CD4-positive, alpha-beta T cell treated with Interferon gamma for 1 hour (primary cell): ENCODE measurements around the gene EOGT.

ENCODE experiments used
- DNase-seq: peaks from one replicate; pipeline ENCODE4 v3.0.0-alpha.2; 2020

EOGT gene

DNA sequence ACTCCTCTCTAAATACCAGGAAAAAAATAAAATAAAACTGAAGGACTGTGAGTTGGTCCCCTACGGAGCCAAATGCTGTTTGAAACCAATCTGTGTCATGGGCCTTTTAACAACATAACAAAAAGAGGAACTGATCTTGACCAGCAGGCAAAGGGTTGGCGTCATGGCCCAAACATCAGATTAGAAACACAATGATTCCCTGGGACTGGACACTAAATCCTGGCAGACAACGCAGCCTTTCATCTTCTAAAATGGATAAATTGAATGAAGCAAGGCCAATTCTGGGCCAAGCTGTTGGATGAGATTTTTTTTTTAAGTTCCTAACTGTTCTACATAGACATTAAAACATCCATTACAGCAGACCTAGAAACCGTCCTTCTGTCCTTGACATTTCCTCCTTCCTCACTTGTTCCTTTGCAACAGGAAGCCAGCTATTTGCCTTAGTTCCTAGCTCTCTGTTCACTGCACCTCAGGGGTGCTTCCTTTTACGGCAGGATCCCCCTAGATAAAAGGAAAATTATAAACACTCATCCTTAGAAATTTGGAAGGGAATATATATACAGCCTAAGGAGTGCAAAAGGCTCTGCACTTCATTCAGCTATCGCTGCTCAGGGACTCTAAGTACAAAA, 59.6 kb downstream of the EOGT start:
- no peak for DNase-seq

DNA sequence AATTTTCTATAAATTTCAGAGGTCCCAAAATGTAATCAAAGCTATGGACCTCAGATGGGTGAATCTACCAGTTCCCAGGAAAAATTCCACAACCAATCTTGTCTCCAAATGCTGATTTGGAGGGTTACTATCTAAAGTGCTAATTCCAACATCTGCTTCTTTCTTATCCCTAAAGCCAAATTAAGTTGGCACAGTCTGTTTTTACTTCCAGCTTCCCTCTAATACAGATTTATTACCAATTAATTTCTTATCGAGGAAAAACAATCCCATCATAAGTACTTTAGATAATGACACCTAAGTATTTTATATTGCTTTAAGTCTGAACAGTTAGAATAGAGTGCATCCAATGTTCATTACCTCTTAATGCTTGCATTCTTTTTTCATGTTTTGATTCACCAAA, 68.3 kb downstream of the EOGT start:
- no peak for DNase-seq

DNA sequence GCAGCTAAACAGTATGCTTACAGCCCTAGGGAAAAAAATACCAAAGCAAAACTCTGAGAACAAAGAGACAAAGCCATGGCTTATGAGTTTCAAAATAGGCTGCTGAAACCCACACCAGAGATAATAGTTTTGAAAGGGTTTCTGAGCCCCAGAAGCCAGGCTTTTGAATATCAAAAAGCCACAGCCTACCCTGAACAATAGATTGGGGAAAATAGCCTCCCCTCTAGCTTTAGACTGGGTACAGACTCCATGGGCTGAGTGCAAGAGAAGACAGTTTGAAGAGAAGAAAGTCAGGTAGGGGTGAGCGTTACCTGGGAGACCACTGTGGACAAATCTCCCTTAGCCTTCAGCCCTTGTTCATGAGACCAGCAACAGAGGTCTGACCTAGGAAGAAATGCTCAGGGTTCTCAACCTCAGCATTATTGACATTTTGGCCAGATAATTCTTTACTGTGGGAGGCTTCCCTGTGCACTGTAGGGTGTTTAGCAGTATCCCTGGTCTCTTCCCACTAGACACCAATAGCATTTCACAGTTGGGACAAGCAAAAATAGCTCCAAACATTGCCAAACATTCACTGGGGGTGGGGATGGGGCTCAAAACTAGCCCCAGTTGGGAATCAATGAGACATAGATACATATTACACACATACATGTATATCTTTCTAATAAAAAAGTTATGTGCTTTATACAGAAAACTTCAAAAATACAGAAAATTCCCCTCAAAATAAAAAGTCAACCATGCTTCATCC, 69.6 kb downstream of the EOGT start:
- no peak for DNase-seq

DNA sequence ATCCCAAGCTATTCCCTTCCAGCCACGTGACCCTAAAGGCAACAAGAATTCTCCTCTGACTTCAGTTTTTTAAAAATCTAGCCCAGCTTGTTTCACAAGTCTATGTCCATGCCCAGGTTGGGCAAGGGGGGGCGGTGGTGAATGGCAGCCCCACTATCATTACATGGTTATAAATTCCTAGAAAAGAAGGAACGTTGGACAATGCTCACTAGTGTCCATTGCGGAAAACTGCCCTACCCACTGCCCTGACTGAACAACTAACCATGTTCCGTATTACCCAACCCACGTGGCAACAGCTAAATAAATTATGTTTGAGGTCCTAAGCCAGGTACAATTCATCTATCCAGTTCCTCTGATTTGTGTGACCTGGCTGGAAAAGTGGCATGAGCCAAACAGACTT, 72.4 kb downstream of the EOGT start:
- no peak for DNase-seq

DNA sequence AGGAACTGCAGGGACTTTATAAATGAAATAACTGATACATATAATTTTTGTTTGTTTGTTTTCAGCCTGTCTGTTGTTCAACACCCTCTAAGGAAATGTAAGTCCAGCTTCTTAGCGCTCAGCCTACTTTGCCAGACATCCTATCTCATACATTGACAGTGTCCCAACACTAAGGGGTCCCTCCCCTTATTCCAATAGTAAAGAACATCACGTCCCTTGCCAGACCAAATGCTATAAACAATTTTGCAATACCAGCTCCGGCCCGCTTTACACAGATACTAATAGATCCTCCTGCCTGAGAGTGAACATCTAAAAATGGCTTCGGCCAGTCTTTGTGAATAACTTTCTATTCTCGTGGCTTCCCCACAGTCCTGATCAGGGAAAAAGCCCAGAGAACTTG, 76.6 kb downstream of the EOGT start:
- DNase-seq, result no peak

DNA sequence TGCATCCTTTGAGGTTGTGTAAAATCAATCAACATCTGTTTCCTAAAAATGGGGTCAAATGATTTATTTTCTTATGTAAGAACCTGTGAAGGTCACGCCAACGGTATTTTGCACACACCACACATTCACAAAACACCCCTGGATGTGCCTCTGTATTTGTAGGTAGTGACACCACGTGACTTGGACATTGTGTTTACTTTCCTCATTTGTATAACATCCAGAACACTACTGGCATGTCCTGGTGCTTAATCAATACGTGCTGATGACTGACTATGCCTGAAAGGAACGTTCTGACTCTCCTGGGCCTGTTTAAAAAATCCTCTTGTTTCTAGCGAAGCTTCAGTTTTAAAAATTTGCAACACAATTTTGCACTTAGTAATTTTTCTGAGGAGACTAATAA, 77.7 kb downstream of the EOGT start:
- no peak for DNase-seq

DNA sequence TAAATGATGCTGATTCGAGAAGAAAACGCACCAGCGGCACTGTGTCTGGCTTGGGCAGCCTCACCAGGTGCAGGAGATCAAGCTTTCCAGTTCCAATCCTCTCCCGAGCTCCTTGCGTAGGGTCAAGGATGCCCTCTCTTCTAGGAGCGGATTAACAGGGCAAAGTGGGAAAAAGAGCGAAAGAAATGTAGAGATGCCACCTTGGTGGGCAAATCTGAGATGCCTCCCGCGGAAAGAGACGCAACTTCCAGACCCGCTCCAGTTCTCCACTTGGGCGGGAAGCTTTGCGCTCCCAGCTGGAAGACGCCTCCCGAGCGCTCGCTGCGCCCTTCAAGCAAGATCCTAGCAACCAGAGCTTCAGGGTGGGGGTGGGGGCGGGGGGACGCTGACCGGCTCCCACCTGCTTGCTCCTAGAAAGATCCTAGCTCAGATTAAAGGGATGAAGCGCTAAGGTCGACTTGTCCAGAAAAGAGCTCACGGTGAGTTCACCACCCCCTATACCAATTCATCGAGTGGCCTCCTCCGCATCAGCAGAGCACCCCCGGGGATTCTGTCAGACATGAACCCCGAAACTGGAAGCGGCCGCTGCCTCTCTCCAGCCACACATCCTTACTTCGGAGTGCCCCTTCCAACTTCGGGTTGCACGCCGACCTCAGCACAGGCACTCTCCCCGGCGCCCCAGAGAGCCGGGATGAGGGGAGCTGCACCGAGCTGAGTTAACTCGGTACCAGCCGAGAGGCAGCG, 81.9 kb downstream of the EOGT start:
- DNase-seq, result no peak
